ENCODE measurements around the gene COL6A1.

The COL6A1 gene

GRCh38 chr21:45982092-45982757 is 655 bp downstream of the COL6A1 start:
- DNase-seq (ENCODE audit: low spot score) = no peak

GRCh38 chr21:45982758-45983648 is 1.4 kb downstream of the COL6A1 start:
- no peak for DNase-seq (ENCODE audit: low spot score)

GRCh38 chr21:45983649-45983965 is 2.0 kb downstream of the COL6A1 start:
- DNase-seq (ENCODE audit: low spot score) = no peak

- no peak for DNase-seq (ENCODE audit: low spot score)
Observed at GRCh38 chr21:45983981-45984551, 2.5 kb downstream of the COL6A1 start.

GRCh38 chr21:45984584-45985095 is 3.1 kb downstream of the COL6A1 start:
- DNase-seq (ENCODE audit: low spot score) = no peak

GRCh38 chr21:45985471-45986315 is 4.1 kb downstream of the COL6A1 start:
- DNase-seq (ENCODE audit: low spot score) = no peak

- DNase-seq (ENCODE audit: low spot score) = no peak
Observed at GRCh38 chr21:45986316-45987051, 4.9 kb downstream of the COL6A1 start.

GRCh38 chr21:45987121-45987711 is 5.6 kb downstream of the COL6A1 start:
- no peak for DNase-seq (ENCODE audit: low spot score)

- DNase-seq (ENCODE audit: low spot score) = no peak
Observed at GRCh38 chr21:45988366-45989347, 7.1 kb downstream of the COL6A1 start.

- DNase-seq (ENCODE audit: low spot score) = no peak
Observed at GRCh38 chr21:45989355-45990048, 7.9 kb downstream of the COL6A1 start.

GRCh38 chr21:45990049-45990711 is 8.6 kb downstream of the COL6A1 start:
- no peak for DNase-seq (ENCODE audit: low spot score)

- no peak for DNase-seq (ENCODE audit: low spot score)
Observed at GRCh38 chr21:45990741-45991605, 9.4 kb downstream of the COL6A1 start.

GRCh38 chr21:45991606-45992300 is 10.2 kb downstream of the COL6A1 start:
- DNase-seq (ENCODE audit: low spot score) = no peak

GRCh38 chr21:45992301-45993209 is 11.0 kb downstream of the COL6A1 start:
- no peak for DNase-seq (ENCODE audit: low spot score)

- no peak for DNase-seq (ENCODE audit: low spot score)
Observed at GRCh38 chr21:45993210-45994085, 11.9 kb downstream of the COL6A1 start.

All from AG08396 (cell line).